HEK293 (cell line): ENCODE measurements around the gene PKIG.
A peak's percentile ranks its signal among the peaks of the same experiment; 100 is the strongest.

ENCODE experiments used
- ELK4 ChIP-seq: IDR thresholded peaks from 2 replicates; pipeline ENCODE4 v1.6.1; 2011; ENCODE audit warnings: mild to moderate bottlenecking, low read depth, low read length, borderline replicate concordance
- INSM2 ChIP-seq: fragments of 450-650 bp; formaldehyde crosslinking; IDR thresholded peaks from 2 replicates; pipeline ENCODE4 v1.5.1; 2016; ENCODE audit warnings: missing biosample characterization, missing genetic modification characterization
- KLF16 ChIP-seq: fragments of 450-650 bp; formaldehyde crosslinking; IDR thresholded peaks from 2 replicates; pipeline ENCODE4 v1.5.1; 2017; ENCODE audit warnings: missing biosample characterization, missing genetic modification characterization
- PATZ1 ChIP-seq: fragments of 450-650 bp; formaldehyde crosslinking; IDR thresholded peaks from 2 replicates; pipeline ENCODE4 v1.5.1; 2016; ENCODE audit warnings: missing biosample characterization, missing genetic modification characterization
- SP3 ChIP-seq: fragments of 450-650 bp; formaldehyde crosslinking; IDR thresholded peaks from 2 replicates; pipeline ENCODE4 v1.5.1; 2016; ENCODE audit warnings: missing biosample characterization, missing genetic modification characterization
- ZBTB11 ChIP-seq: fragments of 450-650 bp; formaldehyde crosslinking; conservative IDR thresholded peaks from 2 replicates; pipeline ENCODE4 v1.5.1; 2016; ENCODE audit warnings: low read depth, missing biosample characterization, missing genetic modification characterization
- ZBTB17 ChIP-seq: fragments of 450-650 bp; formaldehyde crosslinking; IDR thresholded peaks from 2 replicates; pipeline ENCODE4 v1.5.1; 2016; ENCODE audit warnings: missing biosample characterization, missing genetic modification characterization
- ZFHX2 ChIP-seq: fragments of 450-650 bp; formaldehyde crosslinking; conservative IDR thresholded peaks from 2 replicates; pipeline ENCODE4 v1.5.1; 2016; ENCODE audit warnings: missing biosample characterization, missing genetic modification characterization
- ZFP41 ChIP-seq: fragments of 450-650 bp; formaldehyde crosslinking; IDR thresholded peaks from 2 replicates; pipeline ENCODE4 v1.5.1; 2016; ENCODE audit warnings: missing biosample characterization, missing genetic modification characterization, borderline replicate concordance
- ZNF138 ChIP-seq: fragments of 450-650 bp; formaldehyde crosslinking; IDR thresholded peaks from 2 replicates; pipeline ENCODE4 v1.5.1; 2016; ENCODE audit warnings: missing biosample characterization, missing genetic modification characterization, borderline replicate concordance
- ZNF140 ChIP-seq: fragments of 450-650 bp; formaldehyde crosslinking; IDR thresholded peaks from 2 replicates; pipeline ENCODE4 v1.5.1; 2016; ENCODE audit warnings: missing biosample characterization, missing genetic modification characterization
- ZNF2 ChIP-seq: fragments of 450-650 bp; formaldehyde crosslinking; IDR thresholded peaks from 2 replicates; pipeline ENCODE4 v1.5.1; 2016; ENCODE audit warnings: missing biosample characterization, missing genetic modification characterization
- ZNF366 ChIP-seq: fragments of 450-650 bp; formaldehyde crosslinking; conservative IDR thresholded peaks from 2 replicates; pipeline ENCODE4 v1.5.1; 2016; ENCODE audit warnings: missing biosample characterization, missing genetic modification characterization
- ZNF423 ChIP-seq: fragments of 450-650 bp; formaldehyde crosslinking; IDR thresholded peaks from 2 replicates; pipeline ENCODE4 v1.5.1; 2016; ENCODE audit warnings: missing biosample characterization, missing genetic modification characterization
- ZNF501 ChIP-seq: fragments of 450-650 bp; formaldehyde crosslinking; IDR thresholded peaks from 2 replicates; pipeline ENCODE4 v1.5.1; 2016; ENCODE audit warnings: missing biosample characterization, missing genetic modification characterization
- ZNF529 ChIP-seq: fragments of 450-650 bp; formaldehyde crosslinking; IDR thresholded peaks from 2 replicates; pipeline ENCODE4 v1.5.1; 2017; ENCODE audit warnings: missing genetic modification characterization, missing biosample characterization; ENCODE audit not compliant: insufficient replicate concordance
- ZNF558 ChIP-seq: fragments of 450-650 bp; formaldehyde crosslinking; IDR thresholded peaks from 2 replicates; pipeline ENCODE4 v1.5.1; 2016; ENCODE audit warnings: missing biosample characterization, missing genetic modification characterization
- ZNF561 ChIP-seq: fragments of 450-650 bp; IDR thresholded peaks from 2 replicates; pipeline ENCODE4 v1.5.1; 2018; ENCODE audit warnings: missing biosample characterization, missing genetic modification characterization, borderline replicate concordance
- ZNF610 ChIP-seq: fragments of 450-650 bp; formaldehyde crosslinking; IDR thresholded peaks from 2 replicates; pipeline ENCODE4 v1.5.1; 2016; ENCODE audit warnings: missing biosample characterization, missing genetic modification characterization, borderline replicate concordance
- ZNF654 ChIP-seq: fragments of 450-650 bp; formaldehyde crosslinking; IDR thresholded peaks from 2 replicates; pipeline ENCODE4 v1.5.1; 2016; ENCODE audit warnings: low read depth, missing biosample characterization, missing genetic modification characterization
- ZSCAN16 ChIP-seq: fragments of 450-650 bp; formaldehyde crosslinking; IDR thresholded peaks from 2 replicates; pipeline ENCODE4 v1.5.1; 2016; ENCODE audit warnings: missing biosample characterization, missing genetic modification characterization
- TF ChIP-seq, protein P1 (sequence below): fragments of 450-650 bp; formaldehyde crosslinking; IDR thresholded peaks from 2 replicates; pipeline ENCODE4 v1.5.1; 2016; ENCODE audit warnings: missing biosample characterization, missing genetic modification characterization

Gene PKIG

GRCh38 chr20:44609516-44610312, 27.3 kb downstream of the PKIG start (continued):
- TF ChIP-seq ZNF501 (tag by site-specific recombination) (no peak), ZNF529 (tag by site-specific recombination) (no peak), ZFHX2 (tag by site-specific recombination) (no peak), ZNF423 (no peak), INSM2 (tag by site-specific recombination) (no peak), ZNF654 (tag by site-specific recombination) (peak; percentile 93), ZBTB17 (tag by site-specific recombination) (peak; percentile 67; the same call in 1 of the 2 replicates), ZNF140 (tag by site-specific recombination) (no peak), PATZ1 (tag by site-specific recombination) (no peak), ZNF610 (tag by site-specific recombination) (no peak), KLF16 (tag by site-specific recombination) (no peak), ZNF138 (tag by site-specific recombination) (no peak), SP3 (0 out of 2 replicates have a peak, but pooled peaks have one; percentile 21), ZFP41 (no peak), ZSCAN16 (no peak), ZBTB11 (tag by site-specific recombination) (0 out of 2 replicates have a peak, but pooled peaks have one; percentile 22), ZNF2 (peak; percentile 60; the same call in 1 of the 2 replicates), ELK4 (no peak), ZNF366 (tag by site-specific recombination) (no peak), ZNF561 (tag by site-specific recombination) (peak; percentile 81), ZNF558 (tag by site-specific recombination) (0 out of 2 replicates have a peak, but pooled peaks have one; percentile 21)
- TF ChIP-seq, protein P1, sequence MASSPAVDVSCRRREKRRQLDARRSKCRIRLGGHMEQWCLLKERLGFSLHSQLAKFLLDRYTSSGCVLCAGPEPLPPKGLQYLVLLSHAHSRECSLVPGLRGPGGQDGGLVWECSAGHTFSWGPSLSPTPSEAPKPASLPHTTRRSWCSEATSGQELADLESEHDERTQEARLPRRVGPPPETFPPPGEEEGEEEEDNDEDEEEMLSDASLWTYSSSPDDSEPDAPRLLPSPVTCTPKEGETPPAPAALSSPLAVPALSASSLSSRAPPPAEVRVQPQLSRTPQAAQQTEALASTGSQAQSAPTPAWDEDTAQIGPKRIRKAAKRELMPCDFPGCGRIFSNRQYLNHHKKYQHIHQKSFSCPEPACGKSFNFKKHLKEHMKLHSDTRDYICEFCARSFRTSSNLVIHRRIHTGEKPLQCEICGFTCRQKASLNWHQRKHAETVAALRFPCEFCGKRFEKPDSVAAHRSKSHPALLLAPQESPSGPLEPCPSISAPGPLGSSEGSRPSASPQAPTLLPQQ, result 0 out of 2 replicates have a peak, but pooled peaks have one; percentile 28
